ENCODE data around the gene ABCG8.

ABCG8 gene

GRCh38 chr2:43796206-43796605 lies 42.6 kb upstream of the ABCG8 start:
- no peaks in the 10 kb centered on the region for H3K79me1 ChIP-seq (ENCODE audit: low read length)
- H2AK5ac ChIP-seq (ENCODE audit: low read length): no peak overlapping the region
- no peak overlapping the region for H4K8ac ChIP-seq (ENCODE audit: low read depth, low read length)
- H3K9ac ChIP-seq (ENCODE audit: low read length): no peak overlapping the region
- no peak overlapping the region for H2BK120ac ChIP-seq (ENCODE audit: low read depth, low read length)
- H2BK5ac ChIP-seq (ENCODE audit: low read length): no peak overlapping the region
- no peak overlapping the region for H4K5ac ChIP-seq (ENCODE audit: low read length)
- H3K36me3 ChIP-seq (ENCODE audit: control insufficient read depth, insufficient read depth, low read length): no peaks in the 10 kb centered on the region
- no peak overlapping the region for H3K4me2 ChIP-seq (ENCODE audit: low read length)
- H3K56ac ChIP-seq (ENCODE audit: low read length): no peak overlapping the region
- DNase-seq: no peak
- no CpG with 5 or more reads among the region's 1 CpG for WGBS (ENCODE audit: extremely low coverage, insufficient coverage, low lambda C conversion rate)
- no peak overlapping the region for H2BK15ac ChIP-seq (replicated peaks; ENCODE audit: low read depth)
- H3K4me3 ChIP-seq (ENCODE audit: low read length): no peak overlapping the region
- no peaks in the 10 kb centered on the region for H3K27me3 ChIP-seq (ENCODE audit: insufficient read depth, low read length, poor library complexity)
- H3K4ac ChIP-seq (ENCODE audit: low read depth, low read length): no peak overlapping the region
- H3K4me1 ChIP-seq (ENCODE audit: control insufficient read depth, low read depth, low read length): no peaks in the 10 kb centered on the region
- H3K27ac ChIP-seq (ENCODE audit: low read depth, low read length): no peak overlapping the region
- H3K18ac ChIP-seq (ENCODE audit: low read length): no peak overlapping the region
- no peaks in the 10 kb centered on the region for H3K79me2 ChIP-seq (ENCODE audit: control insufficient read depth, insufficient read depth, low read length)
- no peak overlapping the region for H3K23ac ChIP-seq (ENCODE audit: low read length)

- Histone ChIP-seq H3K18ac (ENCODE audit: low read length) (no peak overlapping the region), H3K79me2 (ENCODE audit: control insufficient read depth, insufficient read depth, low read length) (no peaks in the 10 kb centered on the region), H2BK5ac (ENCODE audit: low read length) (no peak overlapping the region), H3K27me3 (ENCODE audit: insufficient read depth, low read length, poor library complexity) (no peaks in the 10 kb centered on the region), H2BK15ac (replicated peaks; ENCODE audit: low read depth) (no peak overlapping the region), H3K4me1 (ENCODE audit: control insufficient read depth, low read depth, low read length) (no peaks in the 10 kb centered on the region), H3K79me1 (ENCODE audit: low read length) (no peaks in the 10 kb centered on the region), H2AK5ac (ENCODE audit: low read length) (no peak overlapping the region), H3K56ac (ENCODE audit: low read length) (no peak overlapping the region), H3K4me3 (ENCODE audit: low read length) (no peak overlapping the region), H3K9ac (ENCODE audit: low read length) (no peak overlapping the region), H3K27ac (ENCODE audit: low read depth, low read length) (no peak overlapping the region), H3K4ac (ENCODE audit: low read depth, low read length) (no peak overlapping the region), H4K8ac (ENCODE audit: low read depth, low read length) (no peak overlapping the region), H4K5ac (ENCODE audit: low read length) (no peak overlapping the region), H2BK120ac (ENCODE audit: low read depth, low read length) (no peak overlapping the region), H3K36me3 (ENCODE audit: control insufficient read depth, insufficient read depth, low read length) (no peaks in the 10 kb centered on the region), H3K23ac (ENCODE audit: low read length) (no peak overlapping the region), H3K4me2 (ENCODE audit: low read length) (no peak overlapping the region)
- DNase-seq: peak; percentile 12
- WGBS (ENCODE audit: extremely low coverage, insufficient coverage, low lambda C conversion rate): no CpG with 5 or more reads among the region's 4 CpGs
These were observed 40.5 kb upstream of the ABCG8 start for GRCh38 chr2:43798300-43798699.

GRCh38 chr2:43800894-43801293 lies 37.9 kb upstream of the ABCG8 start:
- Histone ChIP-seq H3K9ac (ENCODE audit: low read length) (no peak overlapping the region), H3K36me3 (ENCODE audit: control insufficient read depth, insufficient read depth, low read length) (no peaks in the 10 kb centered on the region), H3K27ac (ENCODE audit: low read depth, low read length) (no peak overlapping the region), H3K4me3 (ENCODE audit: low read length) (no peak overlapping the region), H3K4me2 (ENCODE audit: low read length) (no peak overlapping the region), H2BK5ac (ENCODE audit: low read length) (no peak overlapping the region), H3K79me1 (ENCODE audit: low read length) (no peaks in the 10 kb centered on the region), H4K5ac (ENCODE audit: low read length) (no peak overlapping the region), H3K18ac (ENCODE audit: low read length) (no peak overlapping the region), H3K23ac (ENCODE audit: low read length) (no peak overlapping the region), H3K4ac (ENCODE audit: low read depth, low read length) (no peak overlapping the region), H3K56ac (ENCODE audit: low read length) (no peak overlapping the region), H3K4me1 (ENCODE audit: control insufficient read depth, low read depth, low read length) (no peaks in the 10 kb centered on the region), H2BK120ac (ENCODE audit: low read depth, low read length) (no peak overlapping the region), H3K79me2 (ENCODE audit: control insufficient read depth, insufficient read depth, low read length) (no peaks in the 10 kb centered on the region), H2BK15ac (replicated peaks; ENCODE audit: low read depth) (no peak overlapping the region), H3K27me3 (ENCODE audit: insufficient read depth, low read length, poor library complexity) (no peaks in the 10 kb centered on the region), H2AK5ac (ENCODE audit: low read length) (no peak overlapping the region), H4K8ac (ENCODE audit: low read depth, low read length) (no peak overlapping the region)
- DNase-seq: no peak

GRCh38 chr2:43802135-43802534 lies 36.6 kb upstream of the ABCG8 start:
- no peak overlapping the region for H3K56ac ChIP-seq (ENCODE audit: low read length)
- no peaks in the 10 kb centered on the region for H3K79me1 ChIP-seq (ENCODE audit: low read length)
- no peak overlapping the region for H3K18ac ChIP-seq (ENCODE audit: low read length)
- no peak overlapping the region for H3K23ac ChIP-seq (ENCODE audit: low read length)
- H4K5ac ChIP-seq (ENCODE audit: low read length): no peak overlapping the region
- H3K9ac ChIP-seq (ENCODE audit: low read length): no peak overlapping the region
- no peak overlapping the region for H3K4me2 ChIP-seq (ENCODE audit: low read length)
- H3K27me3 ChIP-seq (ENCODE audit: insufficient read depth, low read length, poor library complexity): no peaks in the 10 kb centered on the region
- H2BK5ac ChIP-seq (ENCODE audit: low read length): no peak overlapping the region
- no peak overlapping the region for H2BK120ac ChIP-seq (ENCODE audit: low read depth, low read length)
- H2BK15ac ChIP-seq (replicated peaks; ENCODE audit: low read depth): no peak overlapping the region
- no peak overlapping the region for H3K4me3 ChIP-seq (ENCODE audit: low read length)
- no peak overlapping the region for H3K27ac ChIP-seq (ENCODE audit: low read depth, low read length)
- DNase-seq: no peak
- no peak overlapping the region for H4K8ac ChIP-seq (ENCODE audit: low read depth, low read length)
- no peaks in the 10 kb centered on the region for H3K79me2 ChIP-seq (ENCODE audit: control insufficient read depth, insufficient read depth, low read length)
- H2AK5ac ChIP-seq (ENCODE audit: low read length): no peak overlapping the region
- H3K4ac ChIP-seq (ENCODE audit: low read depth, low read length): no peak overlapping the region
- no CpG with 5 or more reads among the region's 2 CpGs for WGBS (ENCODE audit: extremely low coverage, insufficient coverage, low lambda C conversion rate)
- H3K36me3 ChIP-seq (ENCODE audit: control insufficient read depth, insufficient read depth, low read length): no peaks in the 10 kb centered on the region
- no peaks in the 10 kb centered on the region for H3K4me1 ChIP-seq (ENCODE audit: control insufficient read depth, low read depth, low read length)

GRCh38 chr2:43803113-43803512 lies 35.7 kb upstream of the ABCG8 start:
- Histone ChIP-seq H3K56ac (ENCODE audit: low read length) (no peak overlapping the region), H2BK120ac (ENCODE audit: low read depth, low read length) (no peak overlapping the region), H3K36me3 (ENCODE audit: control insufficient read depth, insufficient read depth, low read length) (no peaks in the 10 kb centered on the region), H3K18ac (ENCODE audit: low read length) (no peak overlapping the region), H3K23ac (ENCODE audit: low read length) (no peak overlapping the region), H3K4me2 (ENCODE audit: low read length) (no peak overlapping the region), H4K8ac (ENCODE audit: low read depth, low read length) (no peak overlapping the region), H3K4ac (ENCODE audit: low read depth, low read length) (no peak overlapping the region), H2BK15ac (replicated peaks; ENCODE audit: low read depth) (no peak overlapping the region), H2AK5ac (ENCODE audit: low read length) (no peak overlapping the region), H3K4me1 (ENCODE audit: control insufficient read depth, low read depth, low read length) (no peaks in the 10 kb centered on the region), H3K79me2 (ENCODE audit: control insufficient read depth, insufficient read depth, low read length) (no peaks in the 10 kb centered on the region), H4K5ac (ENCODE audit: low read length) (no peak overlapping the region), H3K27me3 (ENCODE audit: insufficient read depth, low read length, poor library complexity) (no peaks in the 10 kb centered on the region), H3K9ac (ENCODE audit: low read length) (no peak overlapping the region), H3K79me1 (ENCODE audit: low read length) (no peaks in the 10 kb centered on the region), H2BK5ac (ENCODE audit: low read length) (no peak overlapping the region), H3K27ac (ENCODE audit: low read depth, low read length) (no peak overlapping the region), H3K4me3 (ENCODE audit: low read length) (no peak overlapping the region)
- no peak for DNase-seq
- WGBS (ENCODE audit: extremely low coverage, insufficient coverage, low lambda C conversion rate): no CpG with 5 or more reads among the region's 1 CpG

GRCh38 chr2:43806719-43807031 lies 32.1 kb upstream of the ABCG8 start:
- no peak overlapping the region for H3K4me2 ChIP-seq (ENCODE audit: low read length)
- H2BK15ac ChIP-seq (replicated peaks; ENCODE audit: low read depth): no peak overlapping the region
- DNase-seq: no peak
- no peak overlapping the region for H3K56ac ChIP-seq (ENCODE audit: low read length)
- H3K79me2 ChIP-seq (ENCODE audit: control insufficient read depth, insufficient read depth, low read length): no peaks in the 10 kb centered on the region
- H3K79me1 ChIP-seq (ENCODE audit: low read length): no peaks in the 10 kb centered on the region
- H3K23ac ChIP-seq (ENCODE audit: low read length): no peak overlapping the region
- no peak overlapping the region for H4K5ac ChIP-seq (ENCODE audit: low read length)
- H2BK120ac ChIP-seq (ENCODE audit: low read depth, low read length): no peak overlapping the region
- no peak overlapping the region for H3K27ac ChIP-seq (ENCODE audit: low read depth, low read length)
- H3K9ac ChIP-seq (ENCODE audit: low read length): no peak overlapping the region
- WGBS (ENCODE audit: extremely low coverage, insufficient coverage, low lambda C conversion rate): no CpG with 5 or more reads among the region's 2 CpGs
- H3K27me3 ChIP-seq (ENCODE audit: insufficient read depth, low read length, poor library complexity): no peaks in the 10 kb centered on the region
- no peak overlapping the region for H3K18ac ChIP-seq (ENCODE audit: low read length)
- no peak overlapping the region for H2AK5ac ChIP-seq (ENCODE audit: low read length)
- H3K4me1 ChIP-seq (ENCODE audit: control insufficient read depth, low read depth, low read length): no peaks in the 10 kb centered on the region
- no peak overlapping the region for H3K4me3 ChIP-seq (ENCODE audit: low read length)
- no peak overlapping the region for H4K8ac ChIP-seq (ENCODE audit: low read depth, low read length)
- H3K4ac ChIP-seq (ENCODE audit: low read depth, low read length): no peak overlapping the region
- H3K36me3 ChIP-seq (ENCODE audit: control insufficient read depth, insufficient read depth, low read length): no peaks in the 10 kb centered on the region
- no peak overlapping the region for H2BK5ac ChIP-seq (ENCODE audit: low read length)

All from mesendoderm (in vitro differentiated cells).